Measurements from ENCODE around the gene TRIM9.

DNA sequence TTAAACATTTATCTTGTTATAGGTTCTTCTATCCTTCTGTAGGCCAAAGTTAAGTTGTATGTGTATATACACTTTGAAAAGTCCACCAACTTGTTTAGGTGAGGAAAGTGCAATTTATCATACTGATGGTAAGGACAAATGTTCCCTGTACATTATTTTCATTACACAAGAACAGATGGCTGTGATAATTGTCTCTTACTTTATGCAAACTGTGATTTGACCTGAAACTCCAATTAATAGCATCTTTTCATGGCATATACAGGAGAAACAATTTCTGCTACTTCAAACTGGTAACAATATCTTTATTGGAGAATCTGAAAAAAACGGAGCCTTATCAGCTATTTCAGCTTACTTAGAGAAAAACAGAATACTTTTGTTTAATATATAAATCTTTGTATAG is 5.6 kb downstream of the TRIM9 start:
- TF ChIP-seq, protein P1, sequence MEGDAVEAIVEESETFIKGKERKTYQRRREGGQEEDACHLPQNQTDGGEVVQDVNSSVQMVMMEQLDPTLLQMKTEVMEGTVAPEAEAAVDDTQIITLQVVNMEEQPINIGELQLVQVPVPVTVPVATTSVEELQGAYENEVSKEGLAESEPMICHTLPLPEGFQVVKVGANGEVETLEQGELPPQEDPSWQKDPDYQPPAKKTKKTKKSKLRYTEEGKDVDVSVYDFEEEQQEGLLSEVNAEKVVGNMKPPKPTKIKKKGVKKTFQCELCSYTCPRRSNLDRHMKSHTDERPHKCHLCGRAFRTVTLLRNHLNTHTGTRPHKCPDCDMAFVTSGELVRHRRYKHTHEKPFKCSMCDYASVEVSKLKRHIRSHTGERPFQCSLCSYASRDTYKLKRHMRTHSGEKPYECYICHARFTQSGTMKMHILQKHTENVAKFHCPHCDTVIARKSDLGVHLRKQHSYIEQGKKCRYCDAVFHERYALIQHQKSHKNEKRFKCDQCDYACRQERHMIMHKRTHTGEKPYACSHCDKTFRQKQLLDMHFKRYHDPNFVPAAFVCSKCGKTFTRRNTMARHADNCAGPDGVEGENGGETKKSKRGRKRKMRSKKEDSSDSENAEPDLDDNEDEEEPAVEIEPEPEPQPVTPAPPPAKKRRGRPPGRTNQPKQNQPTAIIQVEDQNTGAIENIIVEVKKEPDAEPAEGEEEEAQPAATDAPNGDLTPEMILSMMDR (IDR thresholded peaks at IDR 0.05): no peak
- TF ChIP-seq POLR2A (IDR thresholded peaks at IDR 0.05): no peak
